ENCODE results near the gene HSD17B10.
"Not testable (repeated sequence)": the region's sequence is repeated elsewhere in the genome, so short reads cannot be mapped to it uniquely, and the experiment has no call there.

Gene HSD17B10

GRCh38 chrX:53433651-53434639 is at the start of gene HSD17B10:
TSS of gene HSD17B10 (minus strand) at chrX:53434370. CDS start at chrX:53434345, 25 bp downstream.
- DNase-seq = peak; percentile 82

GRCh38 chrX:53483416-53483815 is 49.2 kb upstream of the HSD17B10 start:
- no peak for DNase-seq

GRCh38 chrX:53481816-53482465 is 47.8 kb upstream of the HSD17B10 start:
- peak; percentile 19 for DNase-seq

GRCh38 chrX:53481093-53481492 is 46.9 kb upstream of the HSD17B10 start:
- DNase-seq = no peak

- DNase-seq = no peak
Measured at GRCh38 chrX:53479301-53479700, 45.1 kb upstream of the HSD17B10 start.

GRCh38 chrX:53476371-53476770 is 42.2 kb upstream of the HSD17B10 start:
- no peak for DNase-seq

GRCh38 chrX:53474707-53475106 is 40.5 kb upstream of the HSD17B10 start:
- DNase-seq = no peak

GRCh38 chrX:53471346-53471745 is 37.2 kb upstream of the HSD17B10 start:
- no peak for DNase-seq

GRCh38 chrX:53468659-53469058 is 34.5 kb upstream of the HSD17B10 start:
- not testable (repeated sequence) for DNase-seq

GRCh38 chrX:53458082-53458481 is 23.9 kb upstream of the HSD17B10 start:
- no peak for DNase-seq

GRCh38 chrX:53456254-53456653 is 22.1 kb upstream of the HSD17B10 start:
- no peak for DNase-seq

GRCh38 chrX:53452812-53453211 is 18.6 kb upstream of the HSD17B10 start:
- DNase-seq = no peak

- no peak for DNase-seq
Measured at GRCh38 chrX:53449632-53450031, 15.5 kb upstream of the HSD17B10 start.

GRCh38 chrX:53447441-53447840 is 13.3 kb upstream of the HSD17B10 start:
- DNase-seq = no peak

- DNase-seq = no peak
Measured at GRCh38 chrX:53445977-53446376, 11.8 kb upstream of the HSD17B10 start.

- DNase-seq = no peak
Measured at GRCh38 chrX:53442322-53442631, 8.1 kb upstream of the HSD17B10 start.

- DNase-seq = peak; percentile 73
Measured at GRCh38 chrX:53441531-53442321, 7.6 kb upstream of the HSD17B10 start.

- peak; percentile 47 for DNase-seq
Measured at GRCh38 chrX:53440621-53441517, 6.7 kb upstream of the HSD17B10 start.

- DNase-seq = no peak
Measured at GRCh38 chrX:53440101-53440500, 5.9 kb upstream of the HSD17B10 start.

GRCh38 chrX:53438832-53439230 is 4.7 kb upstream of the HSD17B10 start:
- DNase-seq = no peak

- no peak for DNase-seq
Measured at GRCh38 chrX:53438174-53438831, 4.1 kb upstream of the HSD17B10 start.

GRCh38 chrX:53437206-53437605 is 3.0 kb upstream of the HSD17B10 start:
- no peak for DNase-seq
